ENCODE measurements around the gene TMEM212. TPM values are rescaled to one million over a fixed set of nuclear protein-coding genes. Genes with fewer than 3 reads are reported as not detected.

The TMEM212 gene
- total RNA-seq, 4 donors from 2014 or later: not detected

- no peak for TF ChIP-seq POLR2A (IDR thresholded peaks at IDR 0.05)
- TF ChIP-seq, protein P1, sequence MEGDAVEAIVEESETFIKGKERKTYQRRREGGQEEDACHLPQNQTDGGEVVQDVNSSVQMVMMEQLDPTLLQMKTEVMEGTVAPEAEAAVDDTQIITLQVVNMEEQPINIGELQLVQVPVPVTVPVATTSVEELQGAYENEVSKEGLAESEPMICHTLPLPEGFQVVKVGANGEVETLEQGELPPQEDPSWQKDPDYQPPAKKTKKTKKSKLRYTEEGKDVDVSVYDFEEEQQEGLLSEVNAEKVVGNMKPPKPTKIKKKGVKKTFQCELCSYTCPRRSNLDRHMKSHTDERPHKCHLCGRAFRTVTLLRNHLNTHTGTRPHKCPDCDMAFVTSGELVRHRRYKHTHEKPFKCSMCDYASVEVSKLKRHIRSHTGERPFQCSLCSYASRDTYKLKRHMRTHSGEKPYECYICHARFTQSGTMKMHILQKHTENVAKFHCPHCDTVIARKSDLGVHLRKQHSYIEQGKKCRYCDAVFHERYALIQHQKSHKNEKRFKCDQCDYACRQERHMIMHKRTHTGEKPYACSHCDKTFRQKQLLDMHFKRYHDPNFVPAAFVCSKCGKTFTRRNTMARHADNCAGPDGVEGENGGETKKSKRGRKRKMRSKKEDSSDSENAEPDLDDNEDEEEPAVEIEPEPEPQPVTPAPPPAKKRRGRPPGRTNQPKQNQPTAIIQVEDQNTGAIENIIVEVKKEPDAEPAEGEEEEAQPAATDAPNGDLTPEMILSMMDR (IDR thresholded peaks at IDR 0.05 in 4 of 5, conservative IDR thresholded peaks at IDR 0.05 in 1 of 5): no peak
- DNase-seq (no peak), ATAC-seq (no peak)
- Histone ChIP-seq H3K27me3 (no peaks in the 10 kb centered on the region), H3K36me3 (no peaks in the 10 kb centered on the region), H3K27ac (no peak overlapping the region), H3K4me1 (no peaks in the 10 kb centered on the region), H3K4me3 (no peak overlapping the region), H3K9me3 (peaks cover 0 to 3% (median 0%) of the 10 kb centered on the region in 3 donors)
- in situ Hi-C loops (cut with MboI; ENCODE audit: low sequenced_read_pairs in 4 of 4) (loop anchor here in 2 of 4 donors (25.0 kb wide), 2 partner anchors 212 to 488 kb away; no protein-coding TSS in a partner anchor), intact Hi-C loops (cut with DNase I; ENCODE audit: low total_unique reads) (no loop called here)
Observed at GRCh38 chr3:171849617-171850319, 6.6 kb downstream of the TMEM212 start.

DNA sequence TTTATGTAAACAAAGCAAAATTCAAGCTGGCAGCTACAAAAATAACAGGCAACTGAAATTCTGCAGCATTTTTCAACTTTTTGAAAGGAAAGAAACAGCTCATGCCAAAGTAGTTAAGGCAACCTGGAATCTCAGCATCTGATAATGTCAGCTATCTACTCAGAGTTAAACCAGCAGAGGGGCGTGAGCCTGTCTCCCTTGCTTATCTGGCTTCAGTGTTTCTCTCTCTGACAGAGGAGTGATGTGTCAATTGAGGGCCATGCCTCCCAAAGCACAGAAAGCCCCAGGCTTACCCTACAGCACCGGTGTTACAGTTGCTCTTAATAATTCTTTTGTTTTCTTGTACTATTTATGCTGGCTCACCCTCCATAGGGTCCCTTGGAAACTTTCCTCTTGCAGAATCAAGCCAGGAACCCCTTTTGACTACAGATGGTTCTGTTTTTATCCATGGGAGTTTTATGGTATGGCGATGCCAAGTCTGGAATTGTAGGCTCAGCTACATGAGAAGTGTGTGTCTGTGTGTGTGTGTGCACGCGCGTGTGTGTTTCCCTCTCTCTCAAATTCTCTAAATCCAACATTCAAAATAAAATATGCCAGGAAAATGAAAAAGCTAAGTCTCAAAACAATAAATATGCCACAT lies 7.3 kb downstream of the TMEM212 start:
- intact Hi-C loops (cut with DNase I; ENCODE audit: low total_unique reads) (no loop called here), in situ Hi-C loops (cut with MboI; ENCODE audit: low sequenced_read_pairs in 4 of 4) (no loop called here)
- no peak for DNase-seq
- no peak for ATAC-seq
- Histone ChIP-seq H3K36me3 (no peaks in the 10 kb centered on the region), H3K27me3 (no peaks in the 10 kb centered on the region), H3K4me3 (no peak overlapping the region), H3K27ac (no peak overlapping the region), H3K4me1 (no peaks in the 10 kb centered on the region), H3K9me3 (peaks cover 0 to 3% (median 0%) of the 10 kb centered on the region in 3 donors)
- TF ChIP-seq POLR2A (IDR thresholded peaks at IDR 0.05): no peak
- TF ChIP-seq, protein P1 (IDR thresholded peaks at IDR 0.05 in 4 of 5, conservative IDR thresholded peaks at IDR 0.05 in 1 of 5): no peak

- intact Hi-C loops (cut with DNase I; ENCODE audit: low total_unique reads): no loop called here
- TF ChIP-seq POLR2A (IDR thresholded peaks at IDR 0.05): no peak
- TF ChIP-seq, protein P1 (IDR thresholded peaks at IDR 0.05 in 4 of 5, conservative IDR thresholded peaks at IDR 0.05 in 1 of 5): no peak
Observed at GRCh38 chr3:171850960-171851659, 8.0 kb downstream of the TMEM212 start.

GRCh38 chr3:171851660-171852058 lies 8.5 kb downstream of the TMEM212 start:
- ATAC-seq (no peak), DNase-seq (no peak)
- H3K4me1 ChIP-seq: no peaks in the 10 kb centered on the region
- peaks cover 0 to 3% (median 0%) of the 10 kb centered on the region in 3 donors for H3K9me3 ChIP-seq
- no peak for TF ChIP-seq POLR2A (IDR thresholded peaks at IDR 0.05)
- no peak overlapping the region for H3K4me3 ChIP-seq
- no peaks in the 10 kb centered on the region for H3K36me3 ChIP-seq
- in situ Hi-C loops (cut with MboI; ENCODE audit: low sequenced_read_pairs in 4 of 4) (no loop called here), intact Hi-C loops (cut with DNase I; ENCODE audit: low total_unique reads) (no loop called here)
- H3K27me3 ChIP-seq: no peaks in the 10 kb centered on the region
- no peak overlapping the region for H3K27ac ChIP-seq

More at GRCh38 chr3:171850960-171851659, 8.0 kb downstream of the TMEM212 start:
- Histone ChIP-seq H3K36me3 (no peaks in the 10 kb centered on the region), H3K4me1 (no peaks in the 10 kb centered on the region), H3K4me3 (no peak overlapping the region), H3K9me3 (peaks cover 0 to 3% (median 0%) of the 10 kb centered on the region in 3 donors), H3K27ac (no peak overlapping the region), H3K27me3 (no peaks in the 10 kb centered on the region)
- DNase-seq (no peak), ATAC-seq (no peak)
- in situ Hi-C loops (cut with MboI; ENCODE audit: low sequenced_read_pairs in 4 of 4): no loop called here
